Esophagus muscularis mucosa (tissue), 3 donors: ENCODE data around the gene BRSK1.

Experiments
- POLR2A ChIP-seq: fragments of 450-650 bp; IDR thresholded peaks from one replicate; pipeline ENCODE4 v1.6.1; 2017; ENCODE audit warnings: antibody characterized with exemption, moderate library complexity, mild to moderate bottlenecking, low read depth
- TF ChIP-seq, protein P1 (sequence below), 3 experiments: fragments of 200-600 bp in 2 of 3; fragments of 450-650 bp in 1 of 3; sonication (generic) in 2 of 3; IDR thresholded peaks; one replicate each; pipeline ENCODE4 v1.5.1; 2017 to 2019; ENCODE audit warnings: antibody characterized with exemption in 3 of 3, mild to moderate bottlenecking in 2 of 3, moderate library complexity in 1 of 3

DNA sequence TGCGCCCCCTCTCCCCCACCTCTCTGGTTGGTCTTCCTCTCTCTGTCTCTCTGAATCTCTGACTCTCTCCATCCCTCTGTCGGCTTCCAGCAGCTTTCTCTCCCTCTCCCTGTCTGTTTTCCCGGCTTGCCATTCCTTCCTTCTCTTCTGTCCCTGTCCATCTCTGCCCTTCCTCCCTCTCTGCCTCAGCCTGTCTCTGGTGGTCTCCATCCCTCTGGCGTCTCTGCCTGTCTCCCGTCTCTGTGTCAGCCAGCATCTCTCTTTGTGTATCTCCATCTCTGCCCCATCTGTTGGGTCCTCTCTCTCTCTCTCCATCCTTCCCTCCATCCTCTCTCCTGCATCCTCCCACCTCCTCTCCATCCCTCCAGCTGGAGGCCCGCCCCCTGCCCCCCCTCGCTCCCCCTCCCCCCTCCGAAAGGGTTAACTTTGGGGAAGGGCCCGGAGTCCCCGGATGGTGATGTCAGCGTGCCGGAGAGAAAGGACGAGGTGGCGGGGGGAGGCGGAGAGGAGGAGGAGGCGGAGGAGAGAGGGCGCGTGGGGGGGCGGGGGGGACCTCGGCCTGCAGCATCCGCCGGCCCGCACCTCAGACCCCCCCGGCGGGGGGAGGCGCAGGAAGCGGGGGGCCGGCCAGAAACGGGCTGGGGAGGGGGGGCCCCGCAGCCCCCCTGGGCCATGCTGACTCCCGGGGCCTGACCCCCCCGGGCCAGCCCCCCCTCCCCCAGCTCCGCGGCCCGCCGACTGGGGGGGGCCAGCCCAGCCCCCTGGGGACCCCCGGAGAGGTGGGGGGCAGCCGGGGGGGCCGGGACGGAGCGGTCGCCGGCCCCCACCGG lies at the start of gene BRSK1:
- TF ChIP-seq, protein P1, sequence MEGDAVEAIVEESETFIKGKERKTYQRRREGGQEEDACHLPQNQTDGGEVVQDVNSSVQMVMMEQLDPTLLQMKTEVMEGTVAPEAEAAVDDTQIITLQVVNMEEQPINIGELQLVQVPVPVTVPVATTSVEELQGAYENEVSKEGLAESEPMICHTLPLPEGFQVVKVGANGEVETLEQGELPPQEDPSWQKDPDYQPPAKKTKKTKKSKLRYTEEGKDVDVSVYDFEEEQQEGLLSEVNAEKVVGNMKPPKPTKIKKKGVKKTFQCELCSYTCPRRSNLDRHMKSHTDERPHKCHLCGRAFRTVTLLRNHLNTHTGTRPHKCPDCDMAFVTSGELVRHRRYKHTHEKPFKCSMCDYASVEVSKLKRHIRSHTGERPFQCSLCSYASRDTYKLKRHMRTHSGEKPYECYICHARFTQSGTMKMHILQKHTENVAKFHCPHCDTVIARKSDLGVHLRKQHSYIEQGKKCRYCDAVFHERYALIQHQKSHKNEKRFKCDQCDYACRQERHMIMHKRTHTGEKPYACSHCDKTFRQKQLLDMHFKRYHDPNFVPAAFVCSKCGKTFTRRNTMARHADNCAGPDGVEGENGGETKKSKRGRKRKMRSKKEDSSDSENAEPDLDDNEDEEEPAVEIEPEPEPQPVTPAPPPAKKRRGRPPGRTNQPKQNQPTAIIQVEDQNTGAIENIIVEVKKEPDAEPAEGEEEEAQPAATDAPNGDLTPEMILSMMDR (IDR thresholded peaks at IDR 0.05), result no peak
- no peak for TF ChIP-seq POLR2A
